HEK293 (cell line): Measurements from ENCODE around the gene THSD4.

Experiments used
- CTCF ChIP-seq: fragments of 450-650 bp; formaldehyde crosslinking; IDR thresholded peaks from 2 replicates; pipeline ENCODE4 v1.5.1; 2016; ENCODE audit warnings: missing biosample characterization, missing genetic modification characterization
- INSM2 ChIP-seq: fragments of 450-650 bp; formaldehyde crosslinking; IDR thresholded peaks from 2 replicates; pipeline ENCODE4 v1.5.1; 2016; ENCODE audit warnings: missing biosample characterization, missing genetic modification characterization
- ZBTB11 ChIP-seq: fragments of 450-650 bp; formaldehyde crosslinking; conservative IDR thresholded peaks from 2 replicates; pipeline ENCODE4 v1.5.1; 2016; ENCODE audit warnings: low read depth, missing biosample characterization, missing genetic modification characterization
- ZBTB21 ChIP-seq: fragments of 450-650 bp; formaldehyde crosslinking; IDR thresholded peaks from 2 replicates; pipeline ENCODE4 v1.5.1; 2017; ENCODE audit warnings: missing biosample characterization, missing genetic modification characterization
- ZBTB8A ChIP-seq: fragments of 450-650 bp; formaldehyde crosslinking; IDR thresholded peaks from 2 replicates; pipeline ENCODE4 v1.5.1; 2016; ENCODE audit warnings: missing biosample characterization, missing genetic modification characterization
- ZNF175 ChIP-seq: fragments of 450-650 bp; formaldehyde crosslinking; IDR thresholded peaks from 2 replicates; pipeline ENCODE4 v1.5.1; 2016; ENCODE audit warnings: missing biosample characterization, missing genetic modification characterization
- ZNF555 ChIP-seq: fragments of 450-650 bp; formaldehyde crosslinking; conservative IDR thresholded peaks from 2 replicates; pipeline ENCODE4 v1.5.1; 2017; ENCODE audit warnings: missing biosample characterization, mild to moderate bottlenecking, missing genetic modification characterization, inconsistent platforms
- ZNF629 ChIP-seq: fragments of 450-650 bp; formaldehyde crosslinking; IDR thresholded peaks from 2 replicates; pipeline ENCODE4 v1.5.1; 2017; ENCODE audit warnings: missing biosample characterization, missing genetic modification characterization

GRCh38 chr15:71256934-71257664 lies 141.8 kb downstream of the THSD4 start:
- TF ChIP-seq CTCF (tag by site-specific recombination) = no peak
- TF ChIP-seq ZNF175 = no peak
- TF ChIP-seq ZBTB8A (tag by site-specific recombination) = no peak
- TF ChIP-seq INSM2 (tag by site-specific recombination) = no peak
- no peak for TF ChIP-seq ZBTB11 (tag by site-specific recombination)
- no peak for TF ChIP-seq ZNF629 (tag by site-specific recombination)
- no peak for TF ChIP-seq ZBTB21
- TF ChIP-seq ZNF555 (tag by site-specific recombination) = no peak
